Activated CD4-positive, alpha-beta T cell treated with anti-CD3 and anti-CD28 coated beads, Interleukin-2, amount 50 U/mL, for 4 hours (primary cell): Measurements from ENCODE around the gene SAFB.
"Not testable (repeated sequence)": the region's sequence is repeated elsewhere in the genome, so short reads cannot be mapped to it uniquely, and the experiment has no call there.

Experiments used
- DNase-seq, 2 experiments: peaks; one replicate each; pipeline ENCODE4 v3.0.0-alpha.2; 2020

SAFB gene

GRCh38 chr19:5700455-5701092 is 77.7 kb downstream of the SAFB start:
- no peak for DNase-seq

GRCh38 chr19:5702053-5702410 is 79.1 kb downstream of the SAFB start:
- not testable (repeated sequence) for DNase-seq

GRCh38 chr19:5703819-5704818 is 81.2 kb downstream of the SAFB start:
- DNase-seq: no peak

GRCh38 chr19:5705552-5705951 is 82.7 kb downstream of the SAFB start:
- no peak for DNase-seq

- no peak for DNase-seq
These were observed 84.1 kb downstream of the SAFB start for GRCh38 chr19:5706876-5707573.

- DNase-seq: no peak
These were observed 85.0 kb downstream of the SAFB start for GRCh38 chr19:5707576-5708575.

- DNase-seq: no peak
These were observed 88.1 kb downstream of the SAFB start for GRCh38 chr19:5711025-5711424.

- DNase-seq: no peak
These were observed 88.9 kb downstream of the SAFB start for GRCh38 chr19:5711713-5712161.

GRCh38 chr19:5713228-5713627 is 90.3 kb downstream of the SAFB start:
- no peak for DNase-seq

- no peak for DNase-seq
These were observed 91.9 kb downstream of the SAFB start for GRCh38 chr19:5714816-5715215.

GRCh38 chr19:5717215-5717935 is 94.5 kb downstream of the SAFB start:
- no peak for DNase-seq
